Left kidney (tissue), 2 donors: ENCODE results near the gene GSG1L. TPM values are rescaled to one million over a fixed set of nuclear protein-coding genes. Genes with fewer than 3 reads are reported as not detected.
"Not testable (repeated sequence)": the region's sequence is repeated elsewhere in the genome, so short reads cannot be mapped to it uniquely, and the experiment has no call there.

Experiments
- DNase-seq: peaks from one replicate; pipeline ENCODE4 v3.0.0-alpha.2; 2013
- polyA plus RNA-seq: library from polyadenylated mRNA; unstranded; fragments of 120-200 nt; gene quantifications from one replicate; pipeline ENCODE4 v1.2.1, GENCODE V29; 2013; ENCODE audit not compliant: insufficient read length

Gene GSG1L
- polyA plus RNA-seq, 1 donor = 0.20 TPM

GRCh38 chr16:27945233-27945973 lies 118.1 kb downstream of the GSG1L start:
- no peak for DNase-seq

- DNase-seq = no peak
These were observed 119.7 kb downstream of the GSG1L start for GRCh38 chr16:27943766-27944165.

DNA sequence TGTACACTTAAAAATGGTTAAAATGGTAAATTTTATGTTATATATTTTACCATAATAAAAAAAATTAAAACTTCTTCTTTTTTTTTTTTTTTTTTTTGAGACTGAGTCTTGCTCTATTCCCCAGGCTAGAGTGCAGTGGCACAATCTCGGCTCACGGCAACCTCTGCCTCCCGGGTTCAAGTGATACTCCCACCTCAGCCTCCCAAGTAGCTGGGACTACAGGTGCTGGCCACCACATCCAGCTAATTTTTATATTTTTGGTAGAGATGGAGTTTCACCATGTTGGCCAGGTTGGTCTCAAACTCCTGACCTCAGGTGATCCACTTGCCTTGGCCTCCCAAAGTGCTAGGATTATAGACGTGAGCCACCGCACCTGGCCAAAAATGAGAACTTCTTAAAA lies 121.4 kb downstream of the GSG1L start:
- DNase-seq = not testable (repeated sequence)

GRCh38 chr16:27935076-27935475 lies 128.4 kb downstream of the GSG1L start:
- no peak for DNase-seq

- DNase-seq = no peak
These were observed 130.9 kb downstream of the GSG1L start for GRCh38 chr16:27932542-27933135.

- DNase-seq = no peak
These were observed 133.7 kb downstream of the GSG1L start for GRCh38 chr16:27929818-27930217.

DNA sequence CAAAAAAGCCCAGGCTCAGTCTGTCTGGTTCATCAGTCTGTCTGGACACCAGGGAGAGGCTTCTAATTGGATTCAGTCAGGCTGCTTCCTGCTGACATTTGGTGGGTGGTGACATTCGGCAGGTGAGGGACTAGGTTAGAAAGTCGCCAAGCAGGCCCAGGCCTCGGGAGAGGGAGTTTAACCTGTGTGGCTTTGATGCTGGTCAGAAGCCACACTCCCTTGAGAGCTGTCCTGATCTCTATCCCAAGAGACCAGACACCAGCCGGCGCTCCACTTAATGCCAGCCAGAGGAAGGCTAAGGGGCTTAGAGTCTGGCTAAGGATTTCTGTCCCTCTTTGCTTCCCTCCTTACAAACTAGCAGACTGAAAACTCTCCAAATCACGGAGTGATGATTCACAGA lies 135.0 kb downstream of the GSG1L start:
- DNase-seq = no peak

GRCh38 chr16:27927266-27927901 lies 136.1 kb downstream of the GSG1L start:
- no peak for DNase-seq

- no peak for DNase-seq
These were observed 137.9 kb downstream of the GSG1L start for GRCh38 chr16:27925612-27926011.

GRCh38 chr16:27924411-27925118 lies 138.9 kb downstream of the GSG1L start:
- no peak for DNase-seq

- no peak for DNase-seq
These were observed 139.8 kb downstream of the GSG1L start for GRCh38 chr16:27923751-27924150.

- peak; percentile 21 for DNase-seq
These were observed 141.1 kb downstream of the GSG1L start for GRCh38 chr16:27922433-27922832.

DNA sequence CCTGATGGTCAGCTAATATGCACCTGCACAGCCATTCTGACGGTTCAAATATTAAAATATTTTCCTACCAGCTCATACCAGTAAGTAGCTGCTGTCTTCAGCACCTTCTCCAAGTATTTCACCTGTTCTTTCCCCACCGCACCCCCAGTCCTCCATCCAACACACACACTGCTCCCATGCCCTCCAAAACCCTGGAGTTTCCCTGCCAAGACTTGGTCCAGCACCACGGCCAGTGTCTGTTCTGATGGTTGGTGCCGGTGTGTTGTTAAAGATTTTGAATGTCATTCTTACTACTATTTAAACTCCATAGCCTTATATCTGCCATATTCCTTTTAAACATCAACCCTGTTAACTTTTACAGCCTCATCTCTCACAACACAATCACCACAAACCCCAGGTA lies 142.4 kb downstream of the GSG1L start:
- no peak for DNase-seq

- DNase-seq = peak; percentile 14
These were observed 143.1 kb downstream of the GSG1L start for GRCh38 chr16:27920391-27920891.

DNA sequence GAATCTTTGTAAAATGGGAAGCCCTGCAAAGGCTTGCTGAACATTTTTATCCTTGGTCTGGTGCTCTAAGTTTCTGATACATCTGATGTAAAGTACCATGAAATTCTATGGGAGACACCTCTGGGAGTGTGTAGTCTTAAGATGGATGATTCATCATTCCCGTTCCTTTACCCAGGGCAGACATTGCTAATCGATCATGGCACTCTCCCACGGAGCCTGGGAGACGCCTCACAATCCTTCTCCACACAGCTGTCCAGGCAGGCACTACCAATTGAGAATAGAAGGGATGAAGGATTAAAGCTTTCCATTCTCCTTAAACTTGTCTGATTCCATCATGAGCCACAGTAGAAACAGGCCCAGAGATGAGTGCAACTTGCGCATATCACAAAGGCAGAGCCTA lies 144.8 kb downstream of the GSG1L start:
- no peak for DNase-seq

DNA sequence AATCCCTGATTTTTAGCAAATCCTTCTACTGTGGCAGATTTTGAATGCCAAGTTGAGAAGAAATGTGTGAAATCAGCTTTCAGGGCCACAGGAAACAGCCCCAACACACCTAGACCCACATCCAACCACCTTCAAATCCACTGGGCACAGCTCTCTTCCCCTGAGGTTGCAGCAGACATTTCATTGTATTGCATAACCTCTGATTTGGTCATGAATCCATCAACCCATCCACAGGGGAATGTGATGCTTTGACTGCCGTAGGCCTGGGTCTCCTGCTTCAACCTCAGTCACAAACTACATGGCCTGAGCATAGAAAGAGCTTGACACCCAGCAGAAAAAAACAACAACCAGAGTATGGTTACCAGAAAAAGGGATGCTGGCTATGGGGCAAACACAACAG lies 145.6 kb downstream of the GSG1L start:
- DNase-seq = no peak

GRCh38 chr16:27911486-27911885 lies 152.0 kb downstream of the GSG1L start:
- no peak for DNase-seq

DNA sequence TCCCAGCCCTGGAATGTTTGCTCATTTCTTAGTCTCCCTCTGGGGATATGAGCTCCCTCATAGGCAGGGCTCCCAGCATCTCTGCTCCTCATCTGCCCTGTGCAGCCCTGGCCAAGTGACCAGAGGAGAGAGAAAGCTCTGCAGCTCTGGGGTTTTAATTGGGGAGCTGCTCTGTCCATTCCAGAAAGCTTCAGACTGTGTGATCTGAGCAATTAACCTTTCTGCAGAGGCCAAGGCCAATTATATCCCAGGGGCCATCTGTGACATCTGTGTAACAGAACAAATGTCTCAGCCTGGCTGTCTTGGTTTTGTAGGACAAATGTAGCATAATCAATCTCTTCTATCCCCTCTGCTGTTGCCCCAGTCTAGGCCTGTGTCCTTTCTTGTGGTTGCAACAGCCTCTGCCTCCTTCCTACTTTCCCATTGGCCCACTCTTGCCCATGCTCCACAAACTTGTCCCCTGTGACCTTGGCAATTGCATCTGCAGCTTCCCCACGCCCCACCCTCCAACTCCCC lies 156.0 kb downstream of the GSG1L start:
- no peak for DNase-seq

- DNase-seq = no peak
These were observed 156.6 kb downstream of the GSG1L start for GRCh38 chr16:27906883-27907282.

- DNase-seq = no peak
These were observed 160.4 kb downstream of the GSG1L start for GRCh38 chr16:27903046-27903655.

- no peak for DNase-seq
These were observed 161.0 kb downstream of the GSG1L start for GRCh38 chr16:27902551-27902950.

DNA sequence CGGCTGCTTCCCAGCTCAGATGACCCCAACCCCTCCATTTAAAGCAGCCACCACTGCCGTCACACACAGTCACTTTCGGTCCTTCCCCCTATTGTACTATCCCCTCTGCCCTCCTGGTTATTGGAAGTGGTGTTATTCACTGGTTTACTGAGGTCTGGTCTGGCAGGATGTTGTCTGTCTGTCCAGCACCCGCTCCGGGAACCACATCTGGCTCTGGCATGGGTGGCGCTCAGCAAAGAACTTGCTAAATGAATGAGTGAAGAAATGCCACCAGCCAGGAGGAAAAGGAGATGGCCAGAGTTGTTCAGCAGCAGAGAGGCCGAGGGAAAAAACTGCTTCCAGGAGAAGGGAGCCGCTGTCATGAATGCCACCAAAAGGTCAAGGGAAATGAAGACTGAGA lies 161.6 kb downstream of the GSG1L start:
- DNase-seq = no peak
